ENCODE data around the gene HECTD2. TPM values are rescaled to one million over a fixed set of nuclear protein-coding genes. Genes with fewer than 3 reads are reported as not detected.

Gene HECTD2
- total RNA-seq, 1 experiment from 2014 or later = 9.4 TPM

GRCh38 chr10:91474009-91474408 lies 63.9 kb downstream of the HECTD2 start (continued):
- TF ChIP-seq PRDM15 (CRISPR knock-in tag; IDR thresholded peaks at IDR 0.05) = no peak
- TF ChIP-seq PRRX2 (CRISPR knock-in tag; IDR thresholded peaks at IDR 0.05) = no peak
- no peak for TF ChIP-seq ATF1 (CRISPR knock-in tag; IDR thresholded peaks at IDR 0.05)

GRCh38 chr10:91477236-91477635 lies 67.1 kb downstream of the HECTD2 start:
- DNase-seq (ENCODE audit: low spot score) (no peak), ATAC-seq (no peak)
- Mint-ChIP-seq H3K36me3 (no peaks in the 10 kb centered on the region), H3K9me3 (no peaks in the 10 kb centered on the region), H3K27ac (no peak overlapping the region), H3K27me3 (ENCODE audit: low read depth) (no peaks in the 10 kb centered on the region), H3K4me1 (no peaks in the 10 kb centered on the region), H3K4me3 (no peak overlapping the region)
- ChIA-PET POLR2A (interaction anchor here (0.6 kb wide), 1 partner anchor 134 kb away, joined by 4 read pairs; no protein-coding TSS in a partner anchor), CTCF (interaction anchor here (0.6 to 0.7 kb wide), 2 partner anchors 10 to 148 kb away, joined by 3 to 4 read pairs; no protein-coding TSS in a partner anchor)
- TF ChIP-seq, protein P1, sequence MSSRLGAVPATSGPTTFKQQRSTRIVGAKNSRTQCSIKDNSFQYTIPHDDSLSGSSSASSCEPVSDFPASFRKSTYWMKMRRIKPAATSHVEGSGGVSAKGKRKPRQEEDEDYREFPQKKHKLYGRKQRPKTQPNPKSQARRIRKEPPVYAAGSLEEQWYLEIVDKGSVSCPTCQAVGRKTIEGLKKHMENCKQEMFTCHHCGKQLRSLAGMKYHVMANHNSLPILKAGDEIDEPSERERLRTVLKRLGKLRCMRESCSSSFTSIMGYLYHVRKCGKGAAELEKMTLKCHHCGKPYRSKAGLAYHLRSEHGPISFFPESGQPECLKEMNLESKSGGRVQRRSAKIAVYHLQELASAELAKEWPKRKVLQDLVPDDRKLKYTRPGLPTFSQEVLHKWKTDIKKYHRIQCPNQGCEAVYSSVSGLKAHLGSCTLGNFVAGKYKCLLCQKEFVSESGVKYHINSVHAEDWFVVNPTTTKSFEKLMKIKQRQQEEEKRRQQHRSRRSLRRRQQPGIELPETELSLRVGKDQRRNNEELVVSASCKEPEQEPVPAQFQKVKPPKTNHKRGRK (CRISPR knock-in tag; IDR thresholded peaks at IDR 0.05; ENCODE audit: borderline replicate concordance) = no peak
- TF ChIP-seq TEAD4 (CRISPR knock-in tag; IDR thresholded peaks at IDR 0.05) = no peak
- TF ChIP-seq, protein P2, sequence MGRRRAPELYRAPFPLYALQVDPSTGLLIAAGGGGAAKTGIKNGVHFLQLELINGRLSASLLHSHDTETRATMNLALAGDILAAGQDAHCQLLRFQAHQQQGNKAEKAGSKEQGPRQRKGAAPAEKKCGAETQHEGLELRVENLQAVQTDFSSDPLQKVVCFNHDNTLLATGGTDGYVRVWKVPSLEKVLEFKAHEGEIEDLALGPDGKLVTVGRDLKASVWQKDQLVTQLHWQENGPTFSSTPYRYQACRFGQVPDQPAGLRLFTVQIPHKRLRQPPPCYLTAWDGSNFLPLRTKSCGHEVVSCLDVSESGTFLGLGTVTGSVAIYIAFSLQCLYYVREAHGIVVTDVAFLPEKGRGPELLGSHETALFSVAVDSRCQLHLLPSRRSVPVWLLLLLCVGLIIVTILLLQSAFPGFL (CRISPR knock-in tag; IDR thresholded peaks at IDR 0.05; ENCODE audit: borderline replicate concordance) = no peak
- no peak for TF ChIP-seq TCF7 (CRISPR knock-in tag; IDR thresholded peaks at IDR 0.05; ENCODE audit: low read depth)
- TF ChIP-seq EMX1 (CRISPR knock-in tag; IDR thresholded peaks at IDR 0.05) = no peak
- TF ChIP-seq, protein P3, sequence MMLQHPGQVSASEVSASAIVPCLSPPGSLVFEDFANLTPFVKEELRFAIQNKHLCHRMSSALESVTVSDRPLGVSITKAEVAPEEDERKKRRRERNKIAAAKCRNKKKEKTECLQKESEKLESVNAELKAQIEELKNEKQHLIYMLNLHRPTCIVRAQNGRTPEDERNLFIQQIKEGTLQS (CRISPR knock-in tag; conservative IDR thresholded peaks at IDR 0.05) = no peak
- no peak for TF ChIP-seq HMGA2 (CRISPR knock-in tag; IDR thresholded peaks at IDR 0.05)
- TF ChIP-seq ZNF423 (CRISPR knock-in tag; IDR thresholded peaks at IDR 0.05) = no peak

GRCh38 chr10:91479583-91479982 lies 69.4 kb downstream of the HECTD2 start:
- no peaks in the 10 kb centered on the region for H3K4me1 Mint-ChIP-seq
- ATAC-seq = no peak
- H3K9me3 Mint-ChIP-seq = no peaks in the 10 kb centered on the region
- no peak for TF ChIP-seq TCF7 (CRISPR knock-in tag; IDR thresholded peaks at IDR 0.05; ENCODE audit: low read depth)
- TF ChIP-seq, protein P4, sequence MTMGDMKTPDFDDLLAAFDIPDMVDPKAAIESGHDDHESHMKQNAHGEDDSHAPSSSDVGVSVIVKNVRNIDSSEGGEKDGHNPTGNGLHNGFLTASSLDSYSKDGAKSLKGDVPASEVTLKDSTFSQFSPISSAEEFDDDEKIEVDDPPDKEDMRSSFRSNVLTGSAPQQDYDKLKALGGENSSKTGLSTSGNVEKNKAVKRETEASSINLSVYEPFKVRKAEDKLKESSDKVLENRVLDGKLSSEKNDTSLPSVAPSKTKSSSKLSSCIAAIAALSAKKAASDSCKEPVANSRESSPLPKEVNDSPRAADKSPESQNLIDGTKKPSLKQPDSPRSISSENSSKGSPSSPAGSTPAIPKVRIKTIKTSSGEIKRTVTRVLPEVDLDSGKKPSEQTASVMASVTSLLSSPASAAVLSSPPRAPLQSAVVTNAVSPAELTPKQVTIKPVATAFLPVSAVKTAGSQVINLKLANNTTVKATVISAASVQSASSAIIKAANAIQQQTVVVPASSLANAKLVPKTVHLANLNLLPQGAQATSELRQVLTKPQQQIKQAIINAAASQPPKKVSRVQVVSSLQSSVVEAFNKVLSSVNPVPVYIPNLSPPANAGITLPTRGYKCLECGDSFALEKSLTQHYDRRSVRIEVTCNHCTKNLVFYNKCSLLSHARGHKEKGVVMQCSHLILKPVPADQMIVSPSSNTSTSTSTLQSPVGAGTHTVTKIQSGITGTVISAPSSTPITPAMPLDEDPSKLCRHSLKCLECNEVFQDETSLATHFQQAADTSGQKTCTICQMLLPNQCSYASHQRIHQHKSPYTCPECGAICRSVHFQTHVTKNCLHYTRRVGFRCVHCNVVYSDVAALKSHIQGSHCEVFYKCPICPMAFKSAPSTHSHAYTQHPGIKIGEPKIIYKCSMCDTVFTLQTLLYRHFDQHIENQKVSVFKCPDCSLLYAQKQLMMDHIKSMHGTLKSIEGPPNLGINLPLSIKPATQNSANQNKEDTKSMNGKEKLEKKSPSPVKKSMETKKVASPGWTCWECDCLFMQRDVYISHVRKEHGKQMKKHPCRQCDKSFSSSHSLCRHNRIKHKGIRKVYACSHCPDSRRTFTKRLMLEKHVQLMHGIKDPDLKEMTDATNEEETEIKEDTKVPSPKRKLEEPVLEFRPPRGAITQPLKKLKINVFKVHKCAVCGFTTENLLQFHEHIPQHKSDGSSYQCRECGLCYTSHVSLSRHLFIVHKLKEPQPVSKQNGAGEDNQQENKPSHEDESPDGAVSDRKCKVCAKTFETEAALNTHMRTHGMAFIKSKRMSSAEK (CRISPR knock-in tag; IDR thresholded peaks at IDR 0.05; ENCODE audit: borderline replicate concordance) = no peak
- no peak for TF ChIP-seq ZNF396 (CRISPR knock-in tag; IDR thresholded peaks at IDR 0.05; ENCODE audit: borderline replicate concordance)
- TF ChIP-seq FOXK1 (CRISPR knock-in tag; IDR thresholded peaks at IDR 0.05) = no peak
- no peak for TF ChIP-seq KAT7 (CRISPR knock-in tag; IDR thresholded peaks at IDR 0.05; ENCODE audit: borderline replicate concordance)
- TF ChIP-seq NFE2L1 (CRISPR knock-in tag; IDR thresholded peaks at IDR 0.05) = no peak
- ChIA-PET POLR2A (no interaction called here), CTCF (no interaction called here)
- no peak overlapping the region for H3K27ac Mint-ChIP-seq
- no peak for DNase-seq (ENCODE audit: low spot score)
- no peak overlapping the region for H3K4me3 Mint-ChIP-seq
- no peaks in the 10 kb centered on the region for H3K27me3 Mint-ChIP-seq (ENCODE audit: low read depth)
- no peaks in the 10 kb centered on the region for H3K36me3 Mint-ChIP-seq
